ENCODE results near the gene DSTYK. TPM values are rescaled to one million over a fixed set of nuclear protein-coding genes. Genes with fewer than 3 reads are reported as not detected.
A peak's percentile ranks its signal among the peaks of the same experiment; 100 is the strongest.

Gene DSTYK
- 1 to 10 TPM; 8.8 to 9.2 TPM for total RNA-seq

- Mint-ChIP-seq H3K27me3 (no peaks in the 10 kb centered on the region), H3K4me1 (peaks cover 41% of the 10 kb centered on the region), H3K36me3 (ENCODE audit: low read depth) (peaks cover 5% of the 10 kb centered on the region), H3K27ac (peak within 1 kb of the TSS; percentile 81), H3K9me3 (no peaks in the 10 kb centered on the region), H3K4me3 (peak within 1 kb of the TSS; percentile 87)
- ChIA-PET POLR2A (interaction anchor here (1.0 to 3.5 kb wide), 6 partner anchors 11 to 90 kb away, joined by 3 to 26 read pairs (median 7); partner anchors contain the start of genes RBBP5 and TMCC2), CTCF (interaction anchor here (1.2 kb wide), 1 partner anchor 125 kb away, joined by 3 read pairs; no protein-coding TSS in a partner anchor)
- DNase-seq = peak; percentile 93
These were observed at the start of gene DSTYK for GRCh38 chr1:205211169-205211838. Gene DSTYK (minus strand): TSS chr1:205211702. CDS start chr1:205211535, 167 bp downstream.

GRCh38 chr1:205259998-205260397 is 48.5 kb upstream of the DSTYK start:
- Mint-ChIP-seq H3K4me3 (no peak overlapping the region), H3K9me3 (no peaks in the 10 kb centered on the region), H3K4me1 (peaks cover 20% of the 10 kb centered on the region), H3K36me3 (ENCODE audit: low read depth) (no peaks in the 10 kb centered on the region), H3K27ac (no peak overlapping the region), H3K27me3 (peaks cover 2% of the 10 kb centered on the region)
- no peak for DNase-seq
- POLR2A ChIA-PET = interaction anchor here (0.6 kb wide), 1 partner anchor 41 kb away, joined by 3 read pairs; no protein-coding TSS in a partner anchor
- CTCF ChIA-PET = interaction anchor here (1.0 to 8.8 kb wide), 10 partner anchors 9 to 272 kb away, joined by 3 to 92 read pairs (median 8); partner anchors contain the start of gene TMCC2

GRCh38 chr1:205259324-205259832 is 47.9 kb upstream of the DSTYK start:
- no peak for DNase-seq
- no peaks in the 10 kb centered on the region for H3K36me3 Mint-ChIP-seq (ENCODE audit: low read depth)
- peaks cover 2% of the 10 kb centered on the region for H3K27me3 Mint-ChIP-seq
- POLR2A ChIA-PET = no interaction called here
- CTCF ChIA-PET = interaction anchor here (1.7 to 8.8 kb wide), 7 partner anchors 9 to 270 kb away, joined by 4 to 92 read pairs (median 13); partner anchors contain the start of gene TMCC2
- H3K9me3 Mint-ChIP-seq = no peaks in the 10 kb centered on the region
- no peak overlapping the region for H3K27ac Mint-ChIP-seq
- peaks cover 20% of the 10 kb centered on the region for H3K4me1 Mint-ChIP-seq
- H3K4me3 Mint-ChIP-seq = no peak overlapping the region

GRCh38 chr1:205258719-205259118 is 47.2 kb upstream of the DSTYK start:
- H3K4me1 Mint-ChIP-seq = peaks cover 18% of the 10 kb centered on the region
- no peaks in the 10 kb centered on the region for H3K9me3 Mint-ChIP-seq
- ChIA-PET CTCF (interaction anchor here (1.7 to 8.8 kb wide), 6 partner anchors 8 to 270 kb away, joined by 4 to 92 read pairs (median 14); partner anchors contain the start of gene TMCC2), POLR2A (interaction anchor here (1.6 kb wide), 1 partner anchor 13 kb away, joined by 4 read pairs; no protein-coding TSS in a partner anchor)
- H3K27me3 Mint-ChIP-seq = peaks cover 2% of the 10 kb centered on the region
- no peak overlapping the region for H3K4me3 Mint-ChIP-seq
- H3K27ac Mint-ChIP-seq = no peak overlapping the region
- DNase-seq = no peak
- H3K36me3 Mint-ChIP-seq (ENCODE audit: low read depth) = no peaks in the 10 kb centered on the region

- no peaks in the 10 kb centered on the region for H3K9me3 Mint-ChIP-seq
These were observed 46.8 kb upstream of the DSTYK start for GRCh38 chr1:205258261-205258691.

GRCh38 chr1:205257735-205258134 is 46.2 kb upstream of the DSTYK start:
- POLR2A ChIA-PET = interaction anchor here (1.6 kb wide), 1 partner anchor 14 kb away, joined by 4 read pairs; no protein-coding TSS in a partner anchor
- Mint-ChIP-seq H3K36me3 (ENCODE audit: low read depth) (no peaks in the 10 kb centered on the region), H3K27ac (no peak overlapping the region)

More at GRCh38 chr1:205258261-205258691, 46.8 kb upstream of the DSTYK start:
- peaks cover 15% of the 10 kb centered on the region for H3K4me1 Mint-ChIP-seq
- no peak for DNase-seq
- H3K27me3 Mint-ChIP-seq = peaks cover 2% of the 10 kb centered on the region
- CTCF ChIA-PET = interaction anchor here (0.7 to 8.8 kb wide), 8 partner anchors 8 to 269 kb away, joined by 3 to 92 read pairs (median 9); partner anchors contain the start of gene TMCC2
- no peaks in the 10 kb centered on the region for H3K36me3 Mint-ChIP-seq (ENCODE audit: low read depth)
- no peak overlapping the region for H3K27ac Mint-ChIP-seq
- POLR2A ChIA-PET = interaction anchor here (1.6 kb wide), 1 partner anchor 13 kb away, joined by 4 read pairs; no protein-coding TSS in a partner anchor
- no peak overlapping the region for H3K4me3 Mint-ChIP-seq

GRCh38 chr1:205256951-205257625 is 45.6 kb upstream of the DSTYK start:
- Mint-ChIP-seq H3K36me3 (ENCODE audit: low read depth) (no peaks in the 10 kb centered on the region), H3K27ac (no peak overlapping the region), H3K4me3 (no peak overlapping the region), H3K27me3 (peaks cover 2% of the 10 kb centered on the region), H3K4me1 (peaks cover 5% of the 10 kb centered on the region), H3K9me3 (no peaks in the 10 kb centered on the region)
- DNase-seq = no peak
- CTCF ChIA-PET = interaction anchor here (0.7 to 8.8 kb wide), 25 partner anchors 8 to 450 kb away, joined by 3 to 92 read pairs (median 7); partner anchors contain the start of genes RBBP5 and TMCC2
- POLR2A ChIA-PET = interaction anchor here (1.6 to 2.7 kb wide), 2 partner anchors 14 to 28 kb away, joined by 4 to 15 read pairs; partner anchors contain the start of gene TMCC2

More at GRCh38 chr1:205257735-205258134, 46.2 kb upstream of the DSTYK start:
- Mint-ChIP-seq H3K4me3 (no peak overlapping the region), H3K27me3 (peaks cover 2% of the 10 kb centered on the region), H3K9me3 (no peaks in the 10 kb centered on the region), H3K4me1 (peaks cover 10% of the 10 kb centered on the region)
- DNase-seq = no peak
- CTCF ChIA-PET = interaction anchor here (0.7 to 8.8 kb wide), 7 partner anchors 13 to 269 kb away, joined by 3 to 92 read pairs (median 16); partner anchors contain the start of gene TMCC2

GRCh38 chr1:205255941-205256780 is 44.7 kb upstream of the DSTYK start:
- DNase-seq = peak; percentile 87
- H3K27ac Mint-ChIP-seq = no peak overlapping the region
- ChIA-PET CTCF (interaction anchor here (0.6 to 8.8 kb wide), 33 partner anchors 9 to 449 kb away, joined by 3 to 92 read pairs (median 5); partner anchors contain the start of genes RBBP5 and TMCC2), POLR2A (interaction anchor here (1.2 to 2.7 kb wide), 3 partner anchors 10 to 134 kb away, joined by 3 to 15 read pairs (median 5); partner anchors contain the start of genes RBBP5 and TMCC2)
- H3K36me3 Mint-ChIP-seq (ENCODE audit: low read depth) = no peaks in the 10 kb centered on the region
- no peak overlapping the region for H3K4me3 Mint-ChIP-seq
- peaks cover 2% of the 10 kb centered on the region for H3K27me3 Mint-ChIP-seq
- no peaks in the 10 kb centered on the region for H3K9me3 Mint-ChIP-seq
- H3K4me1 Mint-ChIP-seq = no peaks in the 10 kb centered on the region

- Mint-ChIP-seq H3K36me3 (ENCODE audit: low read depth) (no peaks in the 10 kb centered on the region), H3K9me3 (no peaks in the 10 kb centered on the region), H3K27me3 (peaks cover 2% of the 10 kb centered on the region), H3K27ac (no peak overlapping the region), H3K4me1 (peaks cover 16% of the 10 kb centered on the region), H3K4me3 (no peak overlapping the region)
- ChIA-PET CTCF (interaction anchor here (0.6 to 5.2 kb wide), 5 partner anchors 15 to 445 kb away, joined by 3 to 34 read pairs (median 4); no protein-coding TSS in a partner anchor), POLR2A (no interaction called here)
- no peak for DNase-seq
These were observed 40.1 kb upstream of the DSTYK start for GRCh38 chr1:205251576-205251975.

GRCh38 chr1:205250699-205251098 is 39.2 kb upstream of the DSTYK start:
- Mint-ChIP-seq H3K36me3 (ENCODE audit: low read depth) (no peaks in the 10 kb centered on the region), H3K9me3 (no peaks in the 10 kb centered on the region), H3K27ac (no peak overlapping the region), H3K27me3 (peaks cover 6% of the 10 kb centered on the region), H3K4me3 (no peak overlapping the region), H3K4me1 (peaks cover 24% of the 10 kb centered on the region)
- ChIA-PET POLR2A (no interaction called here), CTCF (interaction anchor here (0.7 to 1.6 kb wide), 3 partner anchors 9 to 444 kb away, joined by 3 to 5 read pairs (median 5); no protein-coding TSS in a partner anchor)
- no peak for DNase-seq

- DNase-seq = no peak
- H3K4me1 Mint-ChIP-seq = peaks cover 24% of the 10 kb centered on the region
- H3K36me3 Mint-ChIP-seq (ENCODE audit: low read depth) = no peaks in the 10 kb centered on the region
- no peaks in the 10 kb centered on the region for H3K9me3 Mint-ChIP-seq
- peaks cover 6% of the 10 kb centered on the region for H3K27me3 Mint-ChIP-seq
- H3K27ac Mint-ChIP-seq = no peak overlapping the region
- H3K4me3 Mint-ChIP-seq = no peak overlapping the region
- POLR2A ChIA-PET = no interaction called here
- CTCF ChIA-PET = interaction anchor here (0.7 to 1.6 kb wide), 2 partner anchors 10 to 21 kb away, joined by 5 read pairs; no protein-coding TSS in a partner anchor
These were observed 38.1 kb upstream of the DSTYK start for GRCh38 chr1:205249651-205250050.
